ENCODE measurements around the gene HSPA12A. TPM values are rescaled to one million over a fixed set of nuclear protein-coding genes. Genes with fewer than 3 reads are reported as not detected.

The HSPA12A gene
- total RNA-seq, 2 donors from 2014 or later, result 0.72 to 0.74 TPM

GRCh38 chr10:116684781-116685180, 57.6 kb downstream of the HSPA12A start:
- peaks cover 22% of the 10 kb centered on the region for H3K27me3 Mint-ChIP-seq (ENCODE audit: low read depth)
- H3K27ac Mint-ChIP-seq, result no peak overlapping the region
- H3K4me1 Mint-ChIP-seq (ENCODE audit: low read depth), result no peaks in the 10 kb centered on the region
- no peaks in the 10 kb centered on the region for H3K36me3 Mint-ChIP-seq (ENCODE audit: insufficient read depth in 2 of 2)
- no peak for ATAC-seq (replicated peaks in 1 of 2)
- H3K4me3 Mint-ChIP-seq, result no peak overlapping the region
- H3K9me3 Mint-ChIP-seq, result no peaks in the 10 kb centered on the region
- DNase-seq, result no peak

- no peak for ATAC-seq (replicated peaks in 1 of 2)
- Mint-ChIP-seq H3K27ac (no peak overlapping the region), H3K27me3 (ENCODE audit: low read depth) (peaks cover 13% of the 10 kb centered on the region), H3K9me3 (no peaks in the 10 kb centered on the region), H3K4me1 (ENCODE audit: low read depth) (no peaks in the 10 kb centered on the region), H3K4me3 (no peak overlapping the region), H3K36me3 (ENCODE audit: insufficient read depth in 2 of 2) (no peaks in the 10 kb centered on the region)
- no peak for DNase-seq
Measured at GRCh38 chr10:116683821-116684220, 58.5 kb downstream of the HSPA12A start.

- Mint-ChIP-seq H3K9me3 (no peaks in the 10 kb centered on the region), H3K4me3 (no peak overlapping the region), H3K27me3 (ENCODE audit: low read depth) (peaks cover 6% of the 10 kb centered on the region), H3K36me3 (ENCODE audit: insufficient read depth in 2 of 2) (no peaks in the 10 kb centered on the region), H3K27ac (no peak overlapping the region), H3K4me1 (ENCODE audit: low read depth) (no peaks in the 10 kb centered on the region)
- ATAC-seq (replicated peaks in 1 of 2) (no peak), DNase-seq (no peak)
Measured at GRCh38 chr10:116683166-116683565, 59.2 kb downstream of the HSPA12A start.

GRCh38 chr10:116679351-116679750, 63.0 kb downstream of the HSPA12A start:
- no peak overlapping the region for H3K27ac Mint-ChIP-seq
- H3K4me3 Mint-ChIP-seq, result no peak overlapping the region
- no peaks in the 10 kb centered on the region for H3K9me3 Mint-ChIP-seq
- H3K4me1 Mint-ChIP-seq (ENCODE audit: low read depth), result no peaks in the 10 kb centered on the region
- H3K27me3 Mint-ChIP-seq (ENCODE audit: low read depth), result no peaks in the 10 kb centered on the region
- H3K36me3 Mint-ChIP-seq (ENCODE audit: insufficient read depth in 2 of 2), result no peaks in the 10 kb centered on the region
- DNase-seq, result no peak
- no peak for ATAC-seq (replicated peaks in 1 of 2)

GRCh38 chr10:116676633-116677032, 65.7 kb downstream of the HSPA12A start:
- Mint-ChIP-seq H3K4me1 (ENCODE audit: low read depth) (no peaks in the 10 kb centered on the region), H3K9me3 (no peaks in the 10 kb centered on the region), H3K4me3 (no peak overlapping the region), H3K27ac (no peak overlapping the region), H3K27me3 (ENCODE audit: low read depth) (peaks cover 1% of the 10 kb centered on the region), H3K36me3 (ENCODE audit: insufficient read depth in 2 of 2) (no peaks in the 10 kb centered on the region)
- ATAC-seq (replicated peaks in 1 of 2) (no peak), DNase-seq (no peak)

- no peak overlapping the region for H3K4me3 Mint-ChIP-seq
- ATAC-seq (replicated peaks in 1 of 2) (no peak), DNase-seq (no peak)
- H3K27me3 Mint-ChIP-seq (ENCODE audit: low read depth), result peaks cover 6% of the 10 kb centered on the region
- no peak overlapping the region for H3K27ac Mint-ChIP-seq
- H3K9me3 Mint-ChIP-seq, result no peaks in the 10 kb centered on the region
- H3K4me1 Mint-ChIP-seq (ENCODE audit: low read depth), result no peaks in the 10 kb centered on the region
- no peaks in the 10 kb centered on the region for H3K36me3 Mint-ChIP-seq (ENCODE audit: insufficient read depth in 2 of 2)
Measured at GRCh38 chr10:116676118-116676517, 66.2 kb downstream of the HSPA12A start.

GRCh38 chr10:116674901-116675423, 67.4 kb downstream of the HSPA12A start:
- Mint-ChIP-seq H3K36me3 (ENCODE audit: insufficient read depth in 2 of 2) (no peaks in the 10 kb centered on the region), H3K4me3 (no peak overlapping the region), H3K27me3 (ENCODE audit: low read depth) (peaks cover 13% of the 10 kb centered on the region), H3K27ac (no peak overlapping the region), H3K9me3 (no peaks in the 10 kb centered on the region), H3K4me1 (ENCODE audit: low read depth) (no peaks in the 10 kb centered on the region)
- DNase-seq, result no peak
- ATAC-seq (replicated peaks in 1 of 2), result no peak

GRCh38 chr10:116673866-116674265, 68.5 kb downstream of the HSPA12A start:
- no peaks in the 10 kb centered on the region for H3K4me1 Mint-ChIP-seq (ENCODE audit: low read depth)
- no peaks in the 10 kb centered on the region for H3K36me3 Mint-ChIP-seq (ENCODE audit: insufficient read depth in 2 of 2)
- no peak overlapping the region for H3K27ac Mint-ChIP-seq
- no peak overlapping the region for H3K4me3 Mint-ChIP-seq
- H3K27me3 Mint-ChIP-seq (ENCODE audit: low read depth), result peaks cover 13% of the 10 kb centered on the region
- ATAC-seq (replicated peaks in 1 of 2) (no peak), DNase-seq (no peak)
- no peaks in the 10 kb centered on the region for H3K9me3 Mint-ChIP-seq

GRCh38 chr10:116672891-116673290, 69.5 kb downstream of the HSPA12A start:
- ATAC-seq (replicated peaks in 1 of 2) (no peak), DNase-seq (no peak)
- Mint-ChIP-seq H3K27ac (no peak overlapping the region), H3K4me3 (no peak overlapping the region), H3K4me1 (ENCODE audit: low read depth) (no peaks in the 10 kb centered on the region), H3K9me3 (no peaks in the 10 kb centered on the region), H3K27me3 (ENCODE audit: low read depth) (peaks cover 13% of the 10 kb centered on the region), H3K36me3 (ENCODE audit: insufficient read depth in 2 of 2) (no peaks in the 10 kb centered on the region)

GRCh38 chr10:116671274-116671926, 71.0 kb downstream of the HSPA12A start:
- no peak overlapping the region for H3K4me3 Mint-ChIP-seq
- DNase-seq, result no peak
- ATAC-seq (replicated peaks in 1 of 2), result no peak
- H3K9me3 Mint-ChIP-seq, result no peaks in the 10 kb centered on the region
- no peak overlapping the region for H3K27ac Mint-ChIP-seq
- no peaks in the 10 kb centered on the region for H3K36me3 Mint-ChIP-seq (ENCODE audit: insufficient read depth in 2 of 2)
- no peaks in the 10 kb centered on the region for H3K4me1 Mint-ChIP-seq (ENCODE audit: low read depth)
- peaks cover 13% of the 10 kb centered on the region for H3K27me3 Mint-ChIP-seq (ENCODE audit: low read depth)

- no peaks in the 10 kb centered on the region for H3K36me3 Mint-ChIP-seq (ENCODE audit: insufficient read depth in 2 of 2)
- no peak overlapping the region for H3K27ac Mint-ChIP-seq
- no peak for ATAC-seq (replicated peaks in 1 of 2)
- no peak overlapping the region for H3K4me3 Mint-ChIP-seq
- no peak for DNase-seq
- H3K4me1 Mint-ChIP-seq (ENCODE audit: low read depth), result no peaks in the 10 kb centered on the region
- H3K9me3 Mint-ChIP-seq, result no peaks in the 10 kb centered on the region
- H3K27me3 Mint-ChIP-seq (ENCODE audit: low read depth), result peaks cover 13% of the 10 kb centered on the region
Measured at GRCh38 chr10:116670706-116671105, 71.7 kb downstream of the HSPA12A start.

- no peaks in the 10 kb centered on the region for H3K9me3 Mint-ChIP-seq
- H3K27ac Mint-ChIP-seq, result no peak overlapping the region
- H3K27me3 Mint-ChIP-seq (ENCODE audit: low read depth), result peaks cover 13% of the 10 kb centered on the region
- H3K4me3 Mint-ChIP-seq, result no peak overlapping the region
- DNase-seq, result no peak
- no peaks in the 10 kb centered on the region for H3K4me1 Mint-ChIP-seq (ENCODE audit: low read depth)
- ATAC-seq (replicated peaks in 1 of 2), result no peak
- H3K36me3 Mint-ChIP-seq (ENCODE audit: insufficient read depth in 2 of 2), result no peaks in the 10 kb centered on the region
Measured at GRCh38 chr10:116669832-116670644, 72.3 kb downstream of the HSPA12A start.

GRCh38 chr10:116669080-116669479, 73.3 kb downstream of the HSPA12A start:
- Mint-ChIP-seq H3K36me3 (ENCODE audit: insufficient read depth in 2 of 2) (no peaks in the 10 kb centered on the region), H3K9me3 (no peaks in the 10 kb centered on the region), H3K4me3 (no peak overlapping the region), H3K27ac (no peak overlapping the region), H3K27me3 (ENCODE audit: low read depth) (peaks cover 13% of the 10 kb centered on the region), H3K4me1 (ENCODE audit: low read depth) (no peaks in the 10 kb centered on the region)
- ATAC-seq (replicated peaks in 1 of 2) (no peak), DNase-seq (no peak)

Data from activated T-cell treated with anti-CD3 and anti-CD28 coated beads, Interleukin-2, amount 50 U/mL, for 72 hours (primary cell).